IPS-NIHi7 (cell line): Measurements from ENCODE around the gene HSD3B2.
A peak's percentile ranks its signal among the peaks of the same experiment; 100 is the strongest.

Experiments
- DNase-seq: peaks from one replicate; pipeline ENCODE4 v3.0.0; 2012; ENCODE audit warnings: mixed read lengths; ENCODE audit errors: extremely low spot score

HSD3B2 gene

DNA sequence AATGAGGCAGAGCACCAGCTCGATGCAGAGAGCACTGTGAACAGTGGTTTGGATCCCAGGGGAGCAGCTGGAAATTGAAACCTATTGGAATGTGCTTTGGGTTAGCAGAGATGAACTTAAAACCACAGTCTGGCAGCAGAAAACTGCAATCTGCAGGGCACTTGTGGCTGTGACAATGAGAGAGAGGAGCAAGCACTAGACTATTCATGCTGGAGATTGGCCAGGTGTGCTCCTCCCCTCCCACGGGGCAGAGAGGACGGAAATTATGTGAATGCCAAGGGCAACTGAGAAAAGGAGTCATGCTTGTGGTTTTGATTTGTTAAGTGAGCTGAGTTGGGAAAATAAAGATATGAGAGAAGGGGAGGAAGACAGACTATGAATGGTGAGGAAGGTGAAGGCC, 38.1 kb downstream of the HSD3B2 start:
- no peak for DNase-seq

DNA sequence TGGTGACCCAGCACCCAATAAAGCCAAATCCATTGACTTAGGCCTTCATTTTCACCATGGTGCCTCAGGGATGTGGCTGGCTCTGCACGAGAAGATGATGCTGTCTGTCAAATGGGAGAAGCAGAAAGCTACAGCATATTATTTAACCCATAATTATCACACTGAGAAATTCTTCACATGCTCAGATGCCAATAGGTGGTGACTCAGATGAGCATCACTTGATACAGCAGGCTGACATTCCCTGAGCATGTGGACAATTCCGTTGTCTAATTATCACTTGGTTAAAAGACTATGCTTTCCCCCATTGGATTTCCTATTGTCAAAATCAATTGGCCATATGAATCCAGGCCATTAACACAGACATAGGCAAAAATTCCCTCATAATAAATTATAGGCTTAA, 48.0 kb downstream of the HSD3B2 start:
- no peak for DNase-seq

DNA sequence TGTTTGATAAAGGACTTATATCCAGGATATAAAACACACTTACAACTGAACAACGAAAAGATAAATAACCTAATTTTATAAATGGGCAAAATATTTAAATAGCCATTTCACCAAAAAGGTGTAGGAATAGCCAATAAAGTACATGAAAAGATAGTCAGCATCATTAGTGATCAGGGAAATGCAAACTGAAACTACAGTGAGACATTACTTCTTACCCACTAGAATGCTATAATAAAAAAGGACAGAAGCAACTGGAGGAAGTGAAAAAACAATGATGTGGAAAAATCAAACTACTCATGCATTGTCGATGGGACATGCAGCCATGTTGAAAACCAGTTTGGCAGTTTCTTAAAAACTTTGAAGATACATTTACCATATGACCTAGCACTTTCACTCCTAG, 48.6 kb downstream of the HSD3B2 start:
- DNase-seq: no peak

DNA sequence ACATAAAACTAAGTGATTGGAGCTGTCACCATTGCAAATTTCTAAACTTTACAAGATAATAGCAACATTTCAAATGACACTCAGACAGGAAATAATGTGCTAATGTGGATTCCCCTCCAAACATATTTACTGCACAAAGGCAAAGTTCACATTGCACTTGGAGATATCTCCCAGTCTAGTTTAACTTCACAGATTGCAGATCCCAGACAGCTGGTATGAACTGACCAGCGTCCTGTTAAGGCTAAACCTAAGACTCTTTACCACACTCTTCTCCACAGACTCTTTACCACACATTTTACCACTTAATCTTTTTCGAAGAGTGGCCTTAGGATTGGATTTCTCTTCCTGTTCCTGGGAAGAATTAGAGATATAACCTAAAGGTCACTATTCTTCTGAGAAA, 51.5 kb downstream of the HSD3B2 start:
- no peak for DNase-seq

DNA sequence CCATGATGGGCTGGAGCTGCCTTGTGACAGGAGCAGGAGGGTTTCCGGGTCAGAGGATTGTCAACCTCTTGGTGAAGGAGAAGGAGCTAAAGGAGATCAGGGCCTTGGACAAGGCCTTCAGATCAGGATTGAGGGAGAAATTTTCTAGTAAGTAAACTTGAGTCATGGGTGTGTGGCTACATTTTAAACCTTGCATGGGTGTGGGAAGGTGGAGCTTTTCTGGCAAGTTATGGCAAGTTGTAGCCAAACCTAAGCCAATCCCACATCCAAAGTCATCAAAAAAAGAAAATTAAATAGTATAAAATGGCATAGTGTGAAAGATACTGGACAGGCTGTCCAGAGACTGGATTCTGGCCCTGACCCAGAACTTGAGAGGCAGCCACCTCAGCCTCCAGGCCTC, 52.3 kb downstream of the HSD3B2 start:
- DNase-seq: no peak

- no peak for DNase-seq
Observed at GRCh38 chr1:119467857-119468668, 53.1 kb downstream of the HSD3B2 start.

- no peak for DNase-seq
Observed at GRCh38 chr1:119469741-119470140, 54.8 kb downstream of the HSD3B2 start.

- no peak for DNase-seq
Observed at GRCh38 chr1:119470377-119470776, 55.4 kb downstream of the HSD3B2 start.

GRCh38 chr1:119470958-119471357, 56.0 kb downstream of the HSD3B2 start:
- no peak for DNase-seq

GRCh38 chr1:119471566-119471965, 56.6 kb downstream of the HSD3B2 start:
- DNase-seq: peak; percentile 21

DNA sequence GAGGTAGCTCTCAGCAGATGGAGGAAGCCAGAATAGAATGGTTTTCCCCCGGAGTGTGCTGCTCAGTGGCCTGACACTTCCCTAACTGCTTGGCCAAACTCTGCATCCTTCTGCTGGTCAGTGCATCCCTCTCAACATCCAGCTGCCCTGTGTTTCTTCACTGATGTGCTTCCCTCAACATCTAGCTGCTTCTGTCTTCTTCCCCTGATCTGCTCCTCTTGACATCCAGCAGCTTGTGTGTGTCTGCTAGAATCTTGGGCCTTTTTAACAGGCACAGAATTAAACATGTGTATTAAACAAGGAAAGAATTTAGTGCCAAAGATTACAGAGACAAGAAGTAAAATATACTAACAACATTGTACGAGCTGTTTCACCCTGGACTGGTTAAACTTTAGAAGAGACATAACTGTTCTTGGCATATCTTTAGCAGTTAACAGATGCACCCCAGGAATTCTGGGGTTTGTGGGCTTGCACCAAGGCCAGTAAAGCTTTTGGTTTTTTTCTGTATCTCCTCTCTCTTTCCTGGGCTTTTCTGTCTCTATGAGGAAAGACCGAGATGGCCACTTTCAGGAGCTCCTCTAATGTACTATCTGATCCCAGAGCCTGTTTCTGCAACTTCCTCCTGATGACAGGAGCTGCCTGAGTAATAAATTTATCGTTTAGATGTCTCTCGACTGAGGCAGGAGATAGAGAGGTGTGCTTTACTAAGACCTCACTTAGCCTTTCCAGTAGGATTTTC, 57.3 kb downstream of the HSD3B2 start:
- no peak for DNase-seq
